ENCODE measurements around the gene SWT1.

DNA sequence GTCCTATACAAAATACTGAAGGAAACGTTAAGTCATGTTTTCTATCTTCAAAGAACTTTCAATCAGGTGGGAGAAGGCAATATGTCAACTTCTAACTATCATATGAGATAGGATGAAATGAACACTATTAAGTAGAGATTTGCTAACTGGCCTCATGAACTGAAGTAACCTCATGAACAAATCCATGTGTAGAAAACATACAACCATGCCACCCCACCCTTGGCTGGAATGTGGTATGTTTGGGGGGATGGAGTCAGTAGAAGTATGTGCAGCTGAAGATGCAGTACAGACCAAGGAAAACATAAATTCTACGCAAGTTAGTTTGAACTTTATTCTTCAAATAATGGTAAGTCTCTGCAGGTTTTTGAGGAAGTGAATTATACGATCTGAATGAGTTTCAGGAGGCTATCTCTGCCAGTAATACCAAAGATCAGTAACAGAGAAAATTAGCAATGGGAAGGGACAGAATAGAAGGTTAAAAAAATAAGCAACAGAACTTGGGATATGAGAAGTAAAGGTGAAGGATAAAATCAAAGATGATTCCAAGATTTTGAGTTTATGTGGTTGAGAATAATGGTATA is 4.7 kb upstream of the SWT1 start:
- TF ChIP-seq CTCF (conservative IDR thresholded peaks at IDR 0.05; ENCODE audit: low read length) (no peak), EZH2phosphoT487 (IDR thresholded peaks at IDR 0.05; ENCODE audit: borderline replicate concordance) (no peak)

Data from Loucy (cell line).